ENCODE data around the gene PTGIS.

PTGIS gene

GRCh38 chr20:49480236-49480635 lies 87.7 kb downstream of the PTGIS start:
- ChIA-PET POLR2A (no interaction called here), CTCF (interaction anchor here (0.6 kb wide), 1 partner anchor 147 kb away, joined by 3 read pairs; no protein-coding TSS in a partner anchor)
- TF ChIP-seq LEF1 (IDR thresholded peaks at IDR 0.05; ENCODE audit: borderline replicate concordance) (no peak), ZNF384 (IDR thresholded peaks at IDR 0.05) (no peak), TARDBP (IDR thresholded peaks at IDR 0.05) (no peak), ELF4 (IDR thresholded peaks at IDR 0.05) (no peak), NFRKB (IDR thresholded peaks at IDR 0.05) (no peak), FOXA1 (IDR thresholded peaks at IDR 0.05) (no peak), CTBP1 (IDR thresholded peaks at IDR 0.05; ENCODE audit: borderline replicate concordance) (no peak), HDGF (IDR thresholded peaks at IDR 0.05; ENCODE audit: borderline replicate concordance) (no peak), BHLHE40 (IDR thresholded peaks at IDR 0.05; ENCODE audit: borderline replicate concordance) (no peak), ARNT (IDR thresholded peaks at IDR 0.05) (no peak), FOXM1 (IDR thresholded peaks at IDR 0.05; ENCODE audit: borderline replicate concordance) (no peak), SUZ12 (IDR thresholded peaks at IDR 0.05) (no peak), FOXK2 (IDR thresholded peaks at IDR 0.05) (no peak)
- TF ChIP-seq, protein P1, sequence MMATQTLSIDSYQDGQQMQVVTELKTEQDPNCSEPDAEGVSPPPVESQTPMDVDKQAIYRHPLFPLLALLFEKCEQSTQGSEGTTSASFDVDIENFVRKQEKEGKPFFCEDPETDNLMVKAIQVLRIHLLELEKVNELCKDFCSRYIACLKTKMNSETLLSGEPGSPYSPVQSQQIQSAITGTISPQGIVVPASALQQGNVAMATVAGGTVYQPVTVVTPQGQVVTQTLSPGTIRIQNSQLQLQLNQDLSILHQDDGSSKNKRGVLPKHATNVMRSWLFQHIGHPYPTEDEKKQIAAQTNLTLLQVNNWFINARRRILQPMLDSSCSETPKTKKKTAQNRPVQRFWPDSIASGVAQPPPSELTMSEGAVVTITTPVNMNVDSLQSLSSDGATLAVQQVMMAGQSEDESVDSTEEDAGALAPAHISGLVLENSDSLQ (IDR thresholded peaks at IDR 0.05) = no peak
- DNase-seq (ENCODE audit: extremely low spot score) = no peak

- POLR2A ChIA-PET = no interaction called here
- no peak for DNase-seq (ENCODE audit: extremely low spot score)
Observed at GRCh38 chr20:49479785-49480184, 88.2 kb downstream of the PTGIS start.

GRCh38 chr20:49478754-49479689 lies 88.9 kb downstream of the PTGIS start:
- no peak for TF ChIP-seq BHLHE40 (IDR thresholded peaks at IDR 0.05; ENCODE audit: borderline replicate concordance)
- no peak for TF ChIP-seq SUZ12 (IDR thresholded peaks at IDR 0.05)
- no peak for TF ChIP-seq FOXA1 (IDR thresholded peaks at IDR 0.05)
- no peak for TF ChIP-seq LEF1 (IDR thresholded peaks at IDR 0.05; ENCODE audit: borderline replicate concordance)
- no peak for TF ChIP-seq ELF4 (IDR thresholded peaks at IDR 0.05)
- TF ChIP-seq CTBP1 (IDR thresholded peaks at IDR 0.05; ENCODE audit: borderline replicate concordance) = no peak
- TF ChIP-seq FOXK2 (IDR thresholded peaks at IDR 0.05) = no peak
- no peak for TF ChIP-seq TARDBP (IDR thresholded peaks at IDR 0.05)
- TF ChIP-seq FOXM1 (IDR thresholded peaks at IDR 0.05; ENCODE audit: borderline replicate concordance) = no peak
- no peak for TF ChIP-seq ZNF384 (IDR thresholded peaks at IDR 0.05)
- DNase-seq (ENCODE audit: extremely low spot score) = no peak
- ChIA-PET CTCF (no interaction called here), POLR2A (no interaction called here)

More at GRCh38 chr20:49479785-49480184, 88.2 kb downstream of the PTGIS start:
- CTCF ChIA-PET = interaction anchor here (0.6 kb wide), 1 partner anchor 146 kb away, joined by 3 read pairs; no protein-coding TSS in a partner anchor
- TF ChIP-seq SP1 (IDR thresholded peaks at IDR 0.05) = no peak
- no peak for TF ChIP-seq ARNT (IDR thresholded peaks at IDR 0.05)

DNA sequence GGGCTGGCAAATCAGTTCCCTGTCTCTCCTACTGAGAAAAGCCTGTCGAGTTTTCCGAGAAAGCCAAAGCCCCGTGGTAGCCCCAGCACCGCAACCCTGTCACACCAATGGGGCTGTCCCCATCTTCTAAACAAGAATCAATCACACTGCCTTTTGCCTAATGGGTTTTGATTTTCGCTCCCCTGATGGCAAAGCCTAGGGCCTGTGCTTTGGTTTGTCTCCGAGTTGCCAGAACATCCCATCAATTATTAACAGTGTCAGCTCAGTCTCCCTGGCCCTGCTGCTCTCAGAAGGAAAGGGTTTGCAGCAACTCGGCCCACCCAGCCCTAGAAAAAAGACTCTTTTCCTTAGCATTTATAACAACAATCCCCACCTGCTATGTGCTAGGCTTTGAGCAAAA lies 89.7 kb downstream of the PTGIS start:
- ChIA-PET POLR2A (no interaction called here), CTCF (no interaction called here)
- no peak for DNase-seq (ENCODE audit: extremely low spot score)
- TF ChIP-seq, protein P1 (IDR thresholded peaks at IDR 0.05) = no peak
- no peak for TF ChIP-seq NFRKB (IDR thresholded peaks at IDR 0.05)
- TF ChIP-seq SUZ12 (IDR thresholded peaks at IDR 0.05) = no peak
- TF ChIP-seq FOXK2 (IDR thresholded peaks at IDR 0.05) = no peak
- TF ChIP-seq CTBP1 (IDR thresholded peaks at IDR 0.05; ENCODE audit: borderline replicate concordance) = no peak
- no peak for TF ChIP-seq LEF1 (IDR thresholded peaks at IDR 0.05; ENCODE audit: borderline replicate concordance)
- TF ChIP-seq L3MBTL2 (conservative IDR thresholded peaks at IDR 0.05) = no peak

GRCh38 chr20:49477200-49477599 lies 90.7 kb downstream of the PTGIS start:
- DNase-seq (ENCODE audit: extremely low spot score) = no peak
- POLR2A ChIA-PET = no interaction called here
- TF ChIP-seq FOXA1 (IDR thresholded peaks at IDR 0.05) = no peak
- TF ChIP-seq ELF4 (IDR thresholded peaks at IDR 0.05) = no peak
- CTCF ChIA-PET = no interaction called here

- no peak for TF ChIP-seq BHLHE40 (IDR thresholded peaks at IDR 0.05; ENCODE audit: borderline replicate concordance)
- no peak for TF ChIP-seq ELF4 (IDR thresholded peaks at IDR 0.05)
- no peak for TF ChIP-seq FOXK2 (IDR thresholded peaks at IDR 0.05)
- no peak for TF ChIP-seq L3MBTL2 (conservative IDR thresholded peaks at IDR 0.05)
- TF ChIP-seq FOXM1 (IDR thresholded peaks at IDR 0.05; ENCODE audit: borderline replicate concordance) = no peak
- TF ChIP-seq SUZ12 (IDR thresholded peaks at IDR 0.05) = no peak
- no peak for TF ChIP-seq TARDBP (IDR thresholded peaks at IDR 0.05)
- TF ChIP-seq NFRKB (IDR thresholded peaks at IDR 0.05) = no peak
- no peak for TF ChIP-seq LEF1 (IDR thresholded peaks at IDR 0.05; ENCODE audit: borderline replicate concordance)
- TF ChIP-seq CTBP1 (IDR thresholded peaks at IDR 0.05; ENCODE audit: borderline replicate concordance) = no peak
- no peak for TF ChIP-seq FOXA1 (IDR thresholded peaks at IDR 0.05)
- TF ChIP-seq SP1 (IDR thresholded peaks at IDR 0.05) = no peak
- no peak for TF ChIP-seq ARNT (IDR thresholded peaks at IDR 0.05)
- TF ChIP-seq HDGF (IDR thresholded peaks at IDR 0.05; ENCODE audit: borderline replicate concordance) = no peak
- TF ChIP-seq, protein P1 (IDR thresholded peaks at IDR 0.05) = no peak
- TF ChIP-seq ZNF384 (IDR thresholded peaks at IDR 0.05) = no peak
- ChIA-PET CTCF (interaction anchor here (1.7 kb wide), 1 partner anchor 8 kb away, joined by 7 read pairs; no protein-coding TSS in a partner anchor), POLR2A (no interaction called here)
- no peak for DNase-seq (ENCODE audit: extremely low spot score)
Observed at GRCh38 chr20:49476016-49476355, 92.0 kb downstream of the PTGIS start.

Measured in HEK293T (cell line).